SU-DHL-6 (cell line): ENCODE measurements around the gene ECHDC3.

Source experiments
- EZH2phosphoT487 ChIP-seq: fragments of 200-600 bp; sonication (generic), shearing (Covaris generic); conservative IDR thresholded peaks from 2 replicates; pipeline ENCODE4 v1.6.1; 2018; ENCODE audit warnings: mild to moderate bottlenecking, antibody characterized with exemption, low read length, moderate library complexity, mixed read lengths
- TF ChIP-seq, protein P1 (sequence below): fragments of 200-600 bp; sonication (generic); IDR thresholded peaks from one replicate; pipeline ENCODE4 v1.5.1; 2017; ENCODE audit warnings: antibody characterized with exemption, mild to moderate bottlenecking, low read length, moderate library complexity; ENCODE audit not compliant: insufficient read depth, poor library complexity, severe bottlenecking

DNA sequence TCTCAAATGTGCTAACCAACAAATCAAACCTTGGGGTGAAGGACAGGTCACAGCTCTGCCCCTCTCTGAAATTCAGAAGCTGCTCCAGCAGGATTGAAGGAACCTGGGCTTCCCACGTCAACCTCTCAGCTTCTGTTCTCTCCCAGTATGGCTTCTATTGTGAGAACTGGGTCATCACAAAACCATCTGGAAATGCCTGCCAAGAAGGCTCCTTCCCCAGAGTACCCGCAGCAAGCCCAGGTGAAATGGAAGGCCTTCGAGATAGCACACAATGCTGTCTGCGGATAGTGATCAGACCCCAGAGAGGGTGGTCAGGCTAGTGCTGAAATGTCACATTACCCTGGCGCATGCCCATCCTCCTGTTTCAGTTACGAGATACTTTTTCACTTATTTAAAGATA lies 64.5 kb downstream of the ECHDC3 start:
- TF ChIP-seq, protein P1, sequence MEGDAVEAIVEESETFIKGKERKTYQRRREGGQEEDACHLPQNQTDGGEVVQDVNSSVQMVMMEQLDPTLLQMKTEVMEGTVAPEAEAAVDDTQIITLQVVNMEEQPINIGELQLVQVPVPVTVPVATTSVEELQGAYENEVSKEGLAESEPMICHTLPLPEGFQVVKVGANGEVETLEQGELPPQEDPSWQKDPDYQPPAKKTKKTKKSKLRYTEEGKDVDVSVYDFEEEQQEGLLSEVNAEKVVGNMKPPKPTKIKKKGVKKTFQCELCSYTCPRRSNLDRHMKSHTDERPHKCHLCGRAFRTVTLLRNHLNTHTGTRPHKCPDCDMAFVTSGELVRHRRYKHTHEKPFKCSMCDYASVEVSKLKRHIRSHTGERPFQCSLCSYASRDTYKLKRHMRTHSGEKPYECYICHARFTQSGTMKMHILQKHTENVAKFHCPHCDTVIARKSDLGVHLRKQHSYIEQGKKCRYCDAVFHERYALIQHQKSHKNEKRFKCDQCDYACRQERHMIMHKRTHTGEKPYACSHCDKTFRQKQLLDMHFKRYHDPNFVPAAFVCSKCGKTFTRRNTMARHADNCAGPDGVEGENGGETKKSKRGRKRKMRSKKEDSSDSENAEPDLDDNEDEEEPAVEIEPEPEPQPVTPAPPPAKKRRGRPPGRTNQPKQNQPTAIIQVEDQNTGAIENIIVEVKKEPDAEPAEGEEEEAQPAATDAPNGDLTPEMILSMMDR: no peak
- no peak for TF ChIP-seq EZH2phosphoT487
